Measurements from ENCODE around the gene ATOSA. TPM values are rescaled to one million over a fixed set of nuclear protein-coding genes. Genes with fewer than 3 reads are reported as not detected.

ATOSA gene
- total and polyA plus RNA-seq, 2 of the 8 experiments (the other 6 are each of a cell fraction or from before 2014, with no cell fraction given) = 4.6 to 7.9 TPM

- Histone ChIP-seq H3K27ac (ENCODE audit: low read depth, low read length) (no peak overlapping the region), H3K4ac (replicated peaks; ENCODE audit: insufficient read length, low read depth, low read length) (no peak overlapping the region), H3K9me3 (ENCODE audit: insufficient read depth in 2 of 2, low read depth in 1 of 2, low read length in 1 of 2) (no peaks in the 10 kb centered on the region), H2BK15ac (ENCODE audit: low read length) (no peak overlapping the region), H3K9ac (replicated peaks in 1 of 4; ENCODE audit: extremely low read depth in 1 of 4, low read depth in 3 of 4, low read length in 3 of 4) (no peak overlapping the region), H2AFZ (ENCODE audit: low read length) (no peak overlapping the region; the same call in 1 of the 2 replicates), H4K8ac (ENCODE audit: extremely low read depth, insufficient read depth, low read length) (no peak overlapping the region), H3K4me2 (ENCODE audit: insufficient read depth in 1 of 2, low read depth in 2 of 2, low read length in 2 of 2) (no peak overlapping the region), H3K14ac (ENCODE audit: insufficient read length) (no peak overlapping the region), H3K56ac (replicated peaks; ENCODE audit: insufficient read length, low read depth, low read length) (no peak overlapping the region), H3K36me3 (ENCODE audit: control insufficient read depth in 2 of 4, insufficient read depth in 4 of 4, low read length in 3 of 4) (no peaks in the 10 kb centered on the region), H3K79me2 (ENCODE audit: control insufficient read depth in 1 of 2, insufficient read depth in 2 of 2, low read length in 2 of 2) (no peaks in the 10 kb centered on the region), H4K20me1 (replicated peaks in 1 of 2; ENCODE audit: control insufficient read depth in 1 of 2, insufficient read depth in 2 of 2, low read length in 2 of 2) (no peaks in the 10 kb centered on the region), H2AK5ac (ENCODE audit: low read depth, low read length) (no peak overlapping the region), H3K23ac (ENCODE audit: insufficient read length) (no peak overlapping the region), H4K91ac (replicated peaks; ENCODE audit: insufficient read length, low read length) (no peak overlapping the region), H3K27me3 (replicated peaks in 1 of 4; ENCODE audit: control insufficient read depth in 3 of 4, extremely low read depth in 1 of 4, insufficient read depth in 3 of 4, low read length in 3 of 4) (no peaks in the 10 kb centered on the region; a peak in 1 of 7 replicates), H3K79me1 (ENCODE audit: low read depth, low read length) (no peaks in the 10 kb centered on the region), H2BK120ac (replicated peaks; ENCODE audit: low read depth, low read length) (no peak overlapping the region), H2BK20ac (ENCODE audit: low read length) (no peak overlapping the region), H2BK12ac (ENCODE audit: low read depth, low read length) (no peak overlapping the region), H3K23me2 (ENCODE audit: low read depth, low read length) (no peaks in the 10 kb centered on the region), H3K4me1 (replicated peaks in 1 of 4; ENCODE audit: control insufficient read depth in 3 of 4, insufficient read depth in 4 of 4, low read length in 3 of 4) (no peaks in the 10 kb centered on the region), H3K18ac (ENCODE audit: extremely low read depth, low read length) (no peak overlapping the region), H2BK5ac (ENCODE audit: low read depth, low read length) (no peak overlapping the region), H3K4me3 (ENCODE audit: extremely low read depth in 1 of 4, insufficient read depth in 2 of 4, low read depth in 3 of 4, low read length in 4 of 4) (no peak overlapping the region), H4K5ac (ENCODE audit: insufficient read length, low read depth, low read length) (no peak overlapping the region)
- no peak for FAIRE-seq
- DNase-seq (ENCODE audit: low read depth in 1 of 2, low spot score in 2 of 2) = no peak
- ChIA-PET CTCF (ENCODE audit: partially characterized antibody) (no interaction called here), POLR2A (ENCODE audit: partially characterized antibody) (no interaction called here)
- WGBS, 2 experiments (ENCODE audit: extremely low coverage in 1 of 2, insufficient coverage in 1 of 2, insufficient read length in 1 of 2, insufficient replicate concordance in 2 of 2, low coverage in 1 of 2, low lambda C conversion rate in 2 of 2, missing lambda C conversion rate in 1 of 2) = 88% methylated on average over 5 of the region's 5 CpGs; no CpG with 5 or more reads in 1 of the 2 experiments
- TF ChIP-seq TAF1 (IDR thresholded peaks at IDR 0.05; ENCODE audit: low read depth, low read length) (no peak), JUN (IDR thresholded peaks at IDR 0.05; ENCODE audit: low read depth, low read length) (no peak), ATF2 (IDR thresholded peaks at IDR 0.05; ENCODE audit: low read length) (no peak), CHD2 (IDR thresholded peaks at IDR 0.05; ENCODE audit: low read length) (no peak), KDM5A (IDR thresholded peaks at IDR 0.05; ENCODE audit: low read length) (no peak), BCL11A (IDR thresholded peaks at IDR 0.05; ENCODE audit: low read depth in 2 of 2, low read length in 2 of 2) (no peak), SUZ12 (IDR thresholded peaks at IDR 0.05; ENCODE audit: low read length) (no peak), NANOG (IDR thresholded peaks at IDR 0.05; ENCODE audit: insufficient read depth, low read depth, low read length, poor library complexity, severe bottlenecking) (no peak), GABPA (IDR thresholded peaks at IDR 0.05; ENCODE audit: borderline replicate concordance, insufficient read depth, low read length) (no peak), ZNF274 (IDR thresholded peaks at IDR 0.05; ENCODE audit: borderline replicate concordance, extremely low read depth, low read length) (no peak)
Observed at GRCh38 chr15:52715411-52715810, 36.2 kb upstream of the ATOSA start.

Data from H1 (cell line).